Measurements from ENCODE around the gene ARL6IP5. TPM values are rescaled to one million over a fixed set of nuclear protein-coding genes. Genes with fewer than 3 reads are reported as not detected.

ARL6IP5 gene
- total RNA-seq, 1 donor from 2014 or later: 72.7 TPM

Small RNA genes within 50 kb of the gene (small RNA-seq; reads per million reads assigned to genes)
- gene MIR3136 (ENCODE audit: low replicate concordance): not detected

Other genes with a start within 250 kb of the ARL6IP5 start
- not detected for gene TAFA4, start 152.4 kb upstream of the ARL6IP5 start, total RNA-seq
- 18.2 TPM for gene EOGT, start 71.3 kb upstream of the ARL6IP5 start, total RNA-seq
- 38.2 TPM for gene TMF1, start 32.6 kb upstream of the ARL6IP5 start, total RNA-seq
- 74.8 TPM for gene UBA3, start 4.6 kb upstream of the ARL6IP5 start, total RNA-seq
- gene LMOD3, start 37.7 kb downstream of the ARL6IP5 start, total RNA-seq: 8.9 TPM